ENCODE measurements around the gene TMEM139.
A peak's percentile ranks its signal among the peaks of the same experiment; 100 is the strongest.

Gene TMEM139

GRCh38 chr7:143282124-143282523 is 2.6 kb upstream of the TMEM139 start:
- TF ChIP-seq CTCF (conservative IDR thresholded peaks at IDR 0.05; ENCODE audit: low read length): no peak
- H3K4me3 ChIP-seq (ENCODE audit: low read length): no peak overlapping the region
- no peak for DNase-seq (ENCODE audit: low read depth)

GRCh38 chr7:143283381-143283780 is 1.4 kb upstream of the TMEM139 start:
- TF ChIP-seq CTCF (conservative IDR thresholded peaks at IDR 0.05; ENCODE audit: low read length): no peak
- no peak overlapping the region for H3K4me3 ChIP-seq (ENCODE audit: low read length)
- DNase-seq (ENCODE audit: low read depth): no peak

GRCh38 chr7:143285470-143285778 is 666 bp downstream of the TMEM139 start:
- TF ChIP-seq CTCF (conservative IDR thresholded peaks at IDR 0.05; ENCODE audit: low read length): no peak
- no peak overlapping the region for H3K4me3 ChIP-seq (ENCODE audit: low read length)
- DNase-seq (ENCODE audit: low read depth): no peak

GRCh38 chr7:143285806-143286521 is 1.2 kb downstream of the TMEM139 start:
- no peak for DNase-seq (ENCODE audit: low read depth)
- TF ChIP-seq CTCF (conservative IDR thresholded peaks at IDR 0.05; ENCODE audit: low read length): no peak
- no peak overlapping the region for H3K4me3 ChIP-seq (ENCODE audit: low read length)

GRCh38 chr7:143286522-143286890 is 1.7 kb downstream of the TMEM139 start:
- no peak for DNase-seq (ENCODE audit: low read depth)
- no peak overlapping the region for H3K4me3 ChIP-seq (ENCODE audit: low read length)
- no peak for TF ChIP-seq CTCF (conservative IDR thresholded peaks at IDR 0.05; ENCODE audit: low read length)

- TF ChIP-seq CTCF (conservative IDR thresholded peaks at IDR 0.05; ENCODE audit: low read length): no peak
- peak overlapping the region; percentile 57 for H3K4me3 ChIP-seq (ENCODE audit: low read length)
- no peak for DNase-seq (ENCODE audit: low read depth)
Measured at GRCh38 chr7:143287339-143287934, 2.7 kb downstream of the TMEM139 start.
